Measurements from ENCODE around the gene EDNRA. TPM values are rescaled to one million over a fixed set of nuclear protein-coding genes. Genes with fewer than 3 reads are reported as not detected.

EDNRA gene
- total RNA-seq, 3 donors from 2014 or later (not counting 1 experiment from before 2014, with no cell fraction given), result not detected

DNA sequence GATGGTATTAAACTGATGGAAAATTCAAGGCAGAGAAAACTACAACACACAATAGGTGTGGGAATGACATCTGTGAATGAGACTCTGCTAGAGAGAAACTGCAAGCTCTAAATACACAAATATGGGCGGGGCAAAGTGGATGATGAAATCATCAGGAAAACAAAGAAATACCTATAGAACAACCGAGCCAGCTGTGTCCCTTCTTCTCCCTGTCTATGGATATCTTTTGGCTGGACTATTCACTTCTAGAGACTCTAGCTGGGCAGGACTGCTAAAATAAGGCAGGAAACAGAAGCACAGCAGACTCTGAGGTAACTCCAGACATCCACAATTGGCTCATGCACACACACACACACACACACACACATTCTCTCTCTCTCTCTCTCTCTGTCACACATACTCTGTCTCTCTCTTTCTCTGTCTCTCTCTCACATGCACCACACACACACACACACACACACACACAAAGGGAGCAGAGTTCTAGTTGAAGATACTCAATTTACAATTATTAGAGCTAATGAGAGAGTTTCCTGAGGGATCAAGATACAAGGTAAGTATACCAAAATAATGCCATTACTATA lies 27.2 kb upstream of the EDNRA start:
- Histone ChIP-seq H3K36me3 (ENCODE audit: control insufficient read depth, insufficient read depth, low read length) (no peaks in the 10 kb centered on the region), H3K4me1 (ENCODE audit: control insufficient read depth, insufficient read depth, low read length) (no peaks in the 10 kb centered on the region), H3K9me3 (ENCODE audit: control insufficient read depth, insufficient read depth, low read length) (no peaks in the 10 kb centered on the region), H3K27ac (ENCODE audit: low read length) (no peak overlapping the region), H3K4me3 (ENCODE audit: low read length) (no peak overlapping the region), H3K27me3 (ENCODE audit: control insufficient read depth, insufficient read depth, low read length) (no peaks in the 10 kb centered on the region)
- intact Hi-C loops (cut with micrococcal nuclease), result no loop called here
- H3K27me3 Mint-ChIP-seq (ENCODE audit: low read depth in 2 of 2), result no peaks in the 10 kb centered on the region
- DNase-seq (no peak), ATAC-seq (no peak)
- no peak overlapping the region for H3K4me3 Mint-ChIP-seq
- no peak overlapping the region for H3K27ac Mint-ChIP-seq
- H3K9me3 Mint-ChIP-seq, result peaks cover 0 to 3% of the 10 kb centered on the region in 2 donors
- H3K36me3 Mint-ChIP-seq, result no peaks in the 10 kb centered on the region
- no peaks in the 10 kb centered on the region for H3K4me1 Mint-ChIP-seq
- TF ChIP-seq, protein P1, sequence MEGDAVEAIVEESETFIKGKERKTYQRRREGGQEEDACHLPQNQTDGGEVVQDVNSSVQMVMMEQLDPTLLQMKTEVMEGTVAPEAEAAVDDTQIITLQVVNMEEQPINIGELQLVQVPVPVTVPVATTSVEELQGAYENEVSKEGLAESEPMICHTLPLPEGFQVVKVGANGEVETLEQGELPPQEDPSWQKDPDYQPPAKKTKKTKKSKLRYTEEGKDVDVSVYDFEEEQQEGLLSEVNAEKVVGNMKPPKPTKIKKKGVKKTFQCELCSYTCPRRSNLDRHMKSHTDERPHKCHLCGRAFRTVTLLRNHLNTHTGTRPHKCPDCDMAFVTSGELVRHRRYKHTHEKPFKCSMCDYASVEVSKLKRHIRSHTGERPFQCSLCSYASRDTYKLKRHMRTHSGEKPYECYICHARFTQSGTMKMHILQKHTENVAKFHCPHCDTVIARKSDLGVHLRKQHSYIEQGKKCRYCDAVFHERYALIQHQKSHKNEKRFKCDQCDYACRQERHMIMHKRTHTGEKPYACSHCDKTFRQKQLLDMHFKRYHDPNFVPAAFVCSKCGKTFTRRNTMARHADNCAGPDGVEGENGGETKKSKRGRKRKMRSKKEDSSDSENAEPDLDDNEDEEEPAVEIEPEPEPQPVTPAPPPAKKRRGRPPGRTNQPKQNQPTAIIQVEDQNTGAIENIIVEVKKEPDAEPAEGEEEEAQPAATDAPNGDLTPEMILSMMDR (IDR thresholded peaks at IDR 0.05), result no peak
- 75% methylated on average over 2 of the region's 2 CpGs for WGBS (ENCODE audit: insufficient coverage)

DNA sequence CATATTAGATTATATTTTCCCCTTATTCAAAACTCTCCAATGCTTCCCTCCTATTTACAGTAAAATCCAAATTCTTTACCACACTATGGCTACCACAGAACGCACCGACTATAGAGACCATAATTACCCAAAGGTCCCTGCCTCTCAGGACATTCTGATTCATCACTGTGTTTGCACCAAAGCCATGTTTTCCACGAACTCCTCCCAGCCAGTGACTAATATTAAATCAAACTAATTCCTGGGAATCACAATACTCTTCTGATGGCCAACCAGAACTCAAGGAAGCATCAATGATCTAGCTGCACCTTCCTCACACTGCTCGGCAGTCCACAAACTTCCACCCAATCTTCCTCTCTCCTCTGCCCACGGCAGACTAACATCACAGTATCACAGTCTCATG lies 24.2 kb upstream of the EDNRA start:
- no peak overlapping the region for H3K27ac ChIP-seq (ENCODE audit: low read length)
- 81% methylated on average over 5 of the region's 5 CpGs for WGBS (ENCODE audit: insufficient coverage)
- H3K36me3 ChIP-seq (ENCODE audit: control insufficient read depth, insufficient read depth, low read length), result no peaks in the 10 kb centered on the region
- Mint-ChIP-seq H3K27ac (no peak overlapping the region), H3K4me1 (no peaks in the 10 kb centered on the region), H3K36me3 (no peaks in the 10 kb centered on the region), H3K4me3 (no peak overlapping the region), H3K27me3 (ENCODE audit: low read depth in 2 of 2) (no peaks in the 10 kb centered on the region), H3K9me3 (peaks cover 0 to 6% of the 10 kb centered on the region in 2 donors)
- ATAC-seq (no peak), DNase-seq (no peak)
- no peak overlapping the region for H3K4me3 ChIP-seq (ENCODE audit: low read length)
- intact Hi-C loops (cut with micrococcal nuclease), result no loop called here
- no peaks in the 10 kb centered on the region for H3K4me1 ChIP-seq (ENCODE audit: control insufficient read depth, insufficient read depth, low read length)
- no peaks in the 10 kb centered on the region for H3K9me3 ChIP-seq (ENCODE audit: control insufficient read depth, insufficient read depth, low read length)
- TF ChIP-seq, protein P1 (IDR thresholded peaks at IDR 0.05), result no peak
- H3K27me3 ChIP-seq (ENCODE audit: control insufficient read depth, insufficient read depth, low read length), result no peaks in the 10 kb centered on the region

DNA sequence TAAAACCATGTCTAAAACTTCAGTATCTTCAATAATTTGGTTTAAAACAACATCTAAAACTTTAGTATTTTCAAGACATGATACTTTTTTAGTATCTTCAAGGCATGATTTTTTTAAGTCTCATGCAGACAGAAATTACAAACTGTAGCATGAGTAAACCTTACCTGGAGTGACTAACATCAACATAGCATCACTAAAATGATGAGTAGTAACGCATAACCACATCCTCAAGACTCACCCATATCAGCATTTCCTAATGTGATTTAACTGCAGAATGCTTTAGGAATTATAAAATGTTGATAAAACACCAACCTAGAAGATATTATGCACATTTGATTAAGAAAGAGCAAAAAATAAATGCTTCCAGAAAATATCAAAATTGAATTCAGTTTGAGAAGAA lies 19.7 kb upstream of the EDNRA start:
- Mint-ChIP-seq H3K27ac (no peak overlapping the region), H3K9me3 (peaks cover 0 to 5% of the 10 kb centered on the region in 2 donors), H3K36me3 (no peaks in the 10 kb centered on the region), H3K27me3 (ENCODE audit: low read depth in 2 of 2) (no peaks in the 10 kb centered on the region), H3K4me1 (no peaks in the 10 kb centered on the region), H3K4me3 (no peak overlapping the region)
- TF ChIP-seq, protein P1 (IDR thresholded peaks at IDR 0.05), result no peak
- WGBS (ENCODE audit: insufficient coverage), result no CpG with 5 or more reads among the region's 1 CpG
- no peak for DNase-seq
- Histone ChIP-seq H3K4me3 (ENCODE audit: low read length) (no peak overlapping the region), H3K27me3 (ENCODE audit: control insufficient read depth, insufficient read depth, low read length) (no peaks in the 10 kb centered on the region), H3K36me3 (ENCODE audit: control insufficient read depth, insufficient read depth, low read length) (no peaks in the 10 kb centered on the region), H3K27ac (ENCODE audit: low read length) (no peak overlapping the region), H3K4me1 (ENCODE audit: control insufficient read depth, insufficient read depth, low read length) (no peaks in the 10 kb centered on the region), H3K9me3 (ENCODE audit: control insufficient read depth, insufficient read depth, low read length) (no peaks in the 10 kb centered on the region)
- intact Hi-C loops (cut with micrococcal nuclease), result no loop called here
- no peak for ATAC-seq

DNA sequence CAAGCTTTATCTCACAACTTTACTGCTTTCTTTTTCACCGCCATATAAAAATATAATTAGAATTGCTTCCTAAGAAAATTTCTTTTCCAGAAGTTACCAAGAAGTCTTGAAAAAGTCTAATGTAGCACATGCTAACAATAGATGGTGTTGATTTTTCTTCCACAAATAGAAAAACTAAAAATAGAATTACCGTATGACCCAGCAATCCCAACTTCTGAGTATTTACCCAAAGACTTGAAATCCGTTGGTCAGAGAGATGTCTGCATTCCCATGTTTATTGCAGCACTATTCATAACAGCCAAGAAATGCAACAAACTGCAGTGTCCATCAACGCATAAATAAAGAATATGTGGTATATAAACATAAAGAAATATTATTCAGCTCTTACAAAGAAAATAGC lies 17.8 kb upstream of the EDNRA start:
- no peaks in the 10 kb centered on the region for H3K36me3 ChIP-seq (ENCODE audit: control insufficient read depth, insufficient read depth, low read length)
- Mint-ChIP-seq H3K36me3 (no peaks in the 10 kb centered on the region), H3K27me3 (ENCODE audit: low read depth in 2 of 2) (no peaks in the 10 kb centered on the region), H3K4me1 (no peaks in the 10 kb centered on the region), H3K27ac (no peak overlapping the region), H3K9me3 (peaks cover 0 to 5% of the 10 kb centered on the region in 2 donors), H3K4me3 (no peak overlapping the region)
- no peak overlapping the region for H3K4me3 ChIP-seq (ENCODE audit: low read length)
- intact Hi-C loops (cut with micrococcal nuclease), result no loop called here
- no peaks in the 10 kb centered on the region for H3K9me3 ChIP-seq (ENCODE audit: control insufficient read depth, insufficient read depth, low read length)
- no peak for DNase-seq
- no peaks in the 10 kb centered on the region for H3K4me1 ChIP-seq (ENCODE audit: control insufficient read depth, insufficient read depth, low read length)
- H3K27ac ChIP-seq (ENCODE audit: low read length), result no peak overlapping the region
- ATAC-seq, result no peak
- TF ChIP-seq, protein P1 (IDR thresholded peaks at IDR 0.05), result no peak
- 86% methylated on average over 2 of the region's 4 CpGs for WGBS (ENCODE audit: insufficient coverage)
- no peaks in the 10 kb centered on the region for H3K27me3 ChIP-seq (ENCODE audit: control insufficient read depth, insufficient read depth, low read length)

Data from natural killer cell (primary cell).